Measurements from ENCODE around the gene FAM110D.
A peak's percentile ranks its signal among the peaks of the same experiment; 100 is the strongest.

FAM110D gene

GRCh38 chr1:26163684-26164035 lies 4.8 kb downstream of the FAM110D start:
- DNase-seq = no peak

- DNase-seq = peak; percentile 46 to 79 (median 62)
These were observed 5.4 kb downstream of the FAM110D start for GRCh38 chr1:26164036-26164860.

DNA sequence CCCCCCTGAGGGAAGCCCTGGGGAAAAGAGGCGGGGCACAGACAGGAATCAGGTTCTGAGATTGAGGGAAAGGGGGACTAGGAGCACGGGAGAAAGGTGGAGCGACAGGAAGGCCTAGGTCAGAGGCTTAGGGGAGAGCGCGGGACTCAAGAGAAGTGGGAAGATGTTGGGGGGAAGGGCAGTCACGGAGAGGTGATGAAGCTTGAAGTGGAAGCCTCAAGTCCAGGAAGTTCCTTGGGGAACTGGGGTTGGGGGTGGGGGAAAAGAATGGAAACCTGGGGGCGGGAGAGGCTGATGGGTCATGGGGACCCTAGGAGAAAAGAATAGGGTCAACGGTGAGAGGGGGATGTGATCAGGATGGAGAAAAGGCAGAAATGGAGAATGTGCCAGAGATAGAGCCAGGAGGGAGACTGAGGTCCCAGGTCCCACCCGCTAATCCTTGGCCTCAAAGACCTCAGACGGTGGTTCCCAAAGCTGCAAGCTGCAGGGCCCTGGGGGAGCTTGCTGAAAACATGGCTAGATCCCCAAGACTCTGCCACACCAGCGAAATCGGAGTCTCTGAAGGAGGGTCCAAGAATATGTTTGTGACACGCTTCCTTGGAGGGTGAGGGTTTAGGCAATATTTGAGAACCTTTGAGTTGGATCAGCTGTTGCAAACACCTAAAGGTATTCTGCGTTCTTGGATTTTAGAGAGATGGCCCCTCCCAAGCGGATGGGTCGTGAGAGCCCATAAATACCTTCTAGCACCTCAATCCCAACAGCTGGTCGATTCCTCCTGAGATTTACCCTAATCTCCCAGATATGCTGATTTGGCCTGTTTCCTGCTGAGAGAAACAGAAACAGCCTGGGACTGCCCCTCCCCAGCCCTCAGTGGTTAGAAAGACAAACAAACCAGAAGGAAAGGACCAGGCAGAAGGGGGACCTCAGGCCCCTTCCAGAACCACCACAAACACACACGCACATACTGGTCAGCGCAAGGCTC lies 6.3 kb downstream of the FAM110D start:
- peak in 2 of 4 experiments; percentile 19 to 32 for DNase-seq

GRCh38 chr1:26166719-26167281 lies 7.9 kb downstream of the FAM110D start:
- no peak for DNase-seq

DNA sequence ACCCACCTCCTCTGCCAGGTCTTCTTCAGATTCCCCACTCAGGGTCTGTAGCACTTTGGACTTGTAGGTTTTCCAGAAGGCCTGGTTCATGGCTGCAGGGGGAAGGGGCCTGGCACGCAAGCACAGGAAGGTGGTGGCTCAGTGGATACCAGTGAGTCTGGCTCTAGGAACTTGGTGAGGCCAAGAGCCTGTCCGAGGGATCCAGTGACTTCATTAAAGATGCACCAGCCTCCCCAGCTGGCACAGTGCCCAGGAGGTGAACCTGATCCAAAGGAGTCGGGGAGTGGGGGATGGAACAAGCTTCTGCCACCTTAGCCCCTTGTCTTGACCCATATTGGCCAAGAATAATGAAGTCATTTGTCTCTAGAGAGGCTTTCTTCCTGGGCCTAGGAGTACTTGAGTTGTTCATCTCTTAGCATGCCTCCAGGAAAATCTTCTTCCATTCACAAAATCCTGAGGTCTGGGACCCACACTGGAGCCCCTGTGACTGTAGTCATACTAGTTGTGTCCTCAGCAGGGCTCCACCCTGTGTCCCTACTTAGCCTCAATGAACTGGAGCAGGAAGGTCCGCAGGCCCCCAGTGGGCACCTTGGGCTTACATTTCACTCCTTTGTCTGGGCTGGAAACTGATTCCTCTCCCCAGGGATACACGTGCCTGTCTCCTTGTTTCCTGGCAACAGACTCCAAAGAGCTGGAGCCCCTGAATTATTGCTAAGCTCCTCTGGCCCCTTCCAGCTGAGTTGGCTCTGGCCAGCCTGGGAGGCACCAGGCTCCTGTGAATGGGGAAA lies 9.7 kb downstream of the FAM110D start, which contains the start of gene C1orf232:
TSS of gene C1orf232 (minus strand) at position 554 of the 788 bp plus-strand sequence. CDS start at position 90, 464 bp downstream.
- DNase-seq = no peak

DNA sequence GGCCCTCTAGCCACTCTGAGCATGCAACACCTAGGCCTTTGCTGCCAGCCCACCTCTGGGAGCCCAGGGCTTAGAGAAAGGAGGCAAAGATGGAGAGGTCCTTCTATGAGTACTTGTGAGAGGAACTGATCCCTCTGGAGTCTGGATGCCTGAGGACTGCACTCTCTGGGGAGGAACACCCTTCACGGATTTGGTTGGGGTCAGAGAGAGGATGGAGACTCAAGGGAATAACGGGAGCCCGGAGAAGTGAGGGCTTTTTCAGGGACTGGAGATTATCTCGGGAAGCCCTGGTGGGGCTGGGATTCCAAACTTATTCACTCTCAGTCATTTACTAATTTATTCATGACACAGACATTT lies 10.3 kb downstream of the FAM110D start:
- no peak for DNase-seq

DNA sequence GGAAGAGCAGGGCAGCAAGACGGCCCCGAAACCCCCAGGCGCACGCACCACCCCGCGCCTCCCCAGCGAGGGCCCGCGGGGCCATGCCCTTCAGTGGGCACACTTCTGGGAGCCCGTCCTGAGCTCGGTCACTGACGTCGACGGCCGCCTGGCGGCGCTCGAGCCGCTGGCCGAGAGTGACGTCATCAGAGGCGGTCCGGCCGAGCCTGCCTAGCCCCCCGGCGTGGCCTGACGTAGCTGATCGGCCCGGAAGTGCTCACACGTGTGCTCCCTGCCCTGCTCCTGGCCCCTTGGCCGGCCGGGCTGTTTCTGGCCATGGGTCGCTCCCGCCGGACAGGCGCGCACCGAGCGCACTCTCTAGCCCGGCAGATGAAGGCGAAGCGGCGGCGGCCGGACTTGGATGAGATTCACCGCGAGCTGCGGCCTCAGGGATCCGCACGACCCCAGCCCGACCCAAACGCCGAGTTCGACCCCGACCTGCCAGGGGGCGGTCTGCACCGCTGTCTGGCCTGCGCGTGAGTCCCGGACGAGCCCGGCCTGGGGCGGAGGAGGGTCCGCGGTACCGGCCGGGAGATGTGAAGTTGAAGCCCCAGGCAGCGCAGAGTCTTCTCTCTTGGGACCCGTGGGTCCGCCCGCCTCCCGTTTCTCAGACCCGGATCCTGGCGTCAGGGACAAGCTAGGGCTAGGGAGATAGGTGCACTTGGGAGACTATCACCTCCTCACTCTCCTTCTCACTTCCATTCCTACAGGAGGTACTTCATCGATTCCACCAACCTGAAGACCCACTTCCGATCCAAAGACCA lies 11.0 kb downstream of the FAM110D start, which contains the start of gene ZNF593:
TSS of gene ZNF593 (plus strand) at position 240 of the 803 bp plus-strand sequence. CDS start at position 316, 76 bp downstream.
- DNase-seq = peak; percentile 95 to 98 (median 96)

- DNase-seq = no peak
These were observed 11.6 kb downstream of the FAM110D start for GRCh38 chr1:26170472-26170821.

GRCh38 chr1:26171084-26172072 lies 12.5 kb downstream of the FAM110D start, which contains the start of gene ZNF593OS:
Gene ZNF593OS (minus strand): TSS chr1:26171832. CDS start chr1:26171661, 171 bp downstream.
- no peak for DNase-seq

- DNase-seq = no peak
These were observed 16.5 kb downstream of the FAM110D start for GRCh38 chr1:26175346-26175745.

DNA sequence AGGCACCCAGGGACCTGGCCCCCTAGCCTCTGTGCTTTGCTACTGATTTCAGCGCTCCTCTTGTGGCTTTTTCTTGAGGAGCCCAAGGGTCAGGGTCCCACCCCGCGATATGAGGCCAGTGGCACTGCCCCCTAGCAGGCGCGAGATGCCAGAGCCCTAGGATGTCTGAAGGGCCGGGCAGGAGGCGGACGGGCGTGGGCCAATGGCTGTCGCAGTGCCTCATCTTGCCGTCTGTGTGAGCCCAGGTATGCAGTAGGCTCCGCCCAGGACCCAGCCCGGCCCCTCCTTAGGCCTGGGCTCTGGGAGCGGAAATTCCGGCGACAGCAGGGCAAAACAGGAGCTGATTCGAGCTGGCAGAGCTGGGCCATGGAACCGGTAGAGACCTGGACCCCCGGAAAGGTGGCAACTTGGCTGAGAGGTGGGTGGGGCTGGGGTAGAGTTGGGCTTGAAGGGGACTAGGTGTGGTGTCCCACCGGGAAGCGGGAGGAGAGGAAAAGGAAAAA lies 18.4 kb downstream of the FAM110D start, which contains the start of gene CNKSR1:
TSS of gene CNKSR1 (plus strand) at position 310 of the 503 bp plus-strand sequence. CDS start at position 367, 57 bp downstream.
- DNase-seq = no peak

GRCh38 chr1:26180010-26180506 lies 21.2 kb downstream of the FAM110D start:
- DNase-seq = no peak

DNA sequence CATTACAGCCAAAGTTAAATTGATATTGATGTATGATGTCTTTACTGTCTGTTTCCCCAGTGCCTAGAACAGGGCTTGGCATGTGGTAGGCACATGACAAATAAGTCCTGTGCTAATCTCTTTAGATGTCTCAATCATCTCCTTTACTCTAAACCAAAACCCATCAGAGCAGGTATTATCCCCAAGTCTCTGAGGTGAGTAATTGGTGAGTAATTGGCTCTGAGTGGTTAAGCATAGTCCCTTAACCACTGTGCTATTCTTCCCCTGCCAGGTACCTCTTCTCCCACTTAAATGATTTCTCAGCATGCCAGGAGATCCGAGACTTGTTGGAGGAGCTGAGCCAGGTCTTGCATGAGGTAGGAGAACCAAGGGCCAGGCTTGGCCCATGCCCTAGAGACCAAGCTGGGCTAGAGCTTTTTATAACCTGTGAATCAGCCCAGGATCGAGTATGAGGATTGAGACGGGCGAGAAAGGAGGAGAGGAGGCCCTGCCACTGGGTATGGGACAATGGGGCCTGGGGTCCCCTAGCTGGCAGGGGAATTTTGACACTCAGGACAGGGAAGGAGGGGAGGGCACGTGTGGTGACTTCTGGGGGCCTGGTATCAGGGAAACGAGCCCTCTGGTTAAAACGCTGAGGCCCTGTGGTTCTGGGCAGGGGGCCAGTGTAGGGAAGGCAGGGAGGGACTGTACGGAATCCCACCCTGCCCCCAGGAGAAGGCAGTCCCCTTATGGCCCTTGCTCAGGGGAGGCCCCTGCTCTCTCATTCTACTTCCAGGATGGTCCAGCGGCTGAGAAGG lies 22.9 kb downstream of the FAM110D start:
- DNase-seq = no peak

DNA sequence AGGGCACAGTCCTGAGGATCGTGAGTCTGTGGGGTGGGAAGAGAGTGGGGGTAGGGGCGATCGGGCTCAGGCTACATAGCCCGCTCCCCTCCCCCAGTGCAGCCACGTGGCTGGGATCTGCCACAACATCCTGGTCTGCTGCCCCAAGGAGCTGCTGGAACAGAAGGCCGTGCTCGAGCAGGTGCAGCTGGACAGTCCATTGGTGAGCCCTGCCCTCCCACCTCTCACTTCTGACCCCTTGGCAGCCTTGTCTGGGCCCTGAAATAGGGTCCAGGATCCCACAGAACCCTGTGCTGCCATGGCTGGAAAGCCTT lies 23.5 kb downstream of the FAM110D start:
- DNase-seq = no peak

DNA sequence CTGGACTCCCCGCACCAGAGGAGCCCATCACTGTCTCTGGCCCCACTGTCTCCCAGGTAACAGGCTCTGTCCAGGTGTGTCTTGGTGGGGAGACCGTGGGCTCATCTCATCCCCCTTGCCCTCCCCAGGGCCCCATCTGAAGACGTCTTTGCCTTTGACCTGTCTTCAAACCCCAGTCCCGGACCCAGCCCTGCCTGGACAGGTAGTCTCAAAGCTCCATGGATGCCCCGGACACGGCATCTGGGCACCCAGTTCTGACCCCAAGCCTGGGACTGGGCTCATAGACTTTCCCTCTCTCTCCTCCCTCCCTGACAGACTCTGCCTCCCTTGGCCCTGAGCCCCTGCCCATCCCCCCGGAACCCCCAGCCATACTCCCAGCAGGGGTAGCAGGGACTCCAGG lies 25.2 kb downstream of the FAM110D start:
- DNase-seq = no peak

DNA sequence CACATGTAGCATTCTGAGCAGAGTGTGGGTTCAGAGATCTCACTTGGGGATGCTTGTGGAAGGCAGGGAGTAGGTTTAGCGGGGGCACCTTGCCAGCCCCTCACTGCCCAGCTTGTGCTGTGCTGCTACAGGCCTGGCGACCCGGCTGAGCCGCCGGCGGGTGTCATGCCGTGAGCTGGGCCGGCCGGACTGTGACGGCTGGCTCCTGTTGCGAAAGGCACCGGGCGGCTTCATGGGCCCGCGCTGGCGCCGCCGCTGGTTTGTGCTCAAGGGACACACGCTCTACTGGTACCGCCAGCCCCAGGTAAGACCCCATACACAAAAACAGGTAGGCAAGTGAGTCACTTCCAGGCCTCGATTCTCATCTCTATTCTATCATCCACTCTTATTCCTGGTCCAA lies 26.0 kb downstream of the FAM110D start:
- no peak for DNase-seq

DNA sequence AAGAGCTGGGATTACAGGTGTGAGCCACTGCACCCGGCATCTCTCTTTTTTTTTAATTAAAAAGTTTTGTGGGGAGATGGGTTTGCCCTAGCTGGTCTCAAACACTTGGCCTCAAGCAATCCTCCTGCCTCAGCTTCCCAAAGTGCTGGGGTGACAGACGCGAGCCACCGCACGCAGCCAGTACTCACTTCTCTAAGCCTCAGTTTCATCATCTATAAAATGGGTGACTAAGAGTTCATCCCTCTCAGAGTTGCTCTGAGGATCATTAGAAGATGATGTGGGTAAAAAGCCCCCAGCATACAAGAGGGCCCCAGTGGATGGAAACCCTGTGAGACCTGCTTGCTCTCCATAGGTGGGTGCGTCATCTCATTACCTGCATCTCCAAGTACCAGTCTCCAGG lies 29.0 kb downstream of the FAM110D start:
- DNase-seq = no peak

GRCh38 chr1:26188477-26188876 lies 29.6 kb downstream of the FAM110D start:
- no peak for DNase-seq

DNA sequence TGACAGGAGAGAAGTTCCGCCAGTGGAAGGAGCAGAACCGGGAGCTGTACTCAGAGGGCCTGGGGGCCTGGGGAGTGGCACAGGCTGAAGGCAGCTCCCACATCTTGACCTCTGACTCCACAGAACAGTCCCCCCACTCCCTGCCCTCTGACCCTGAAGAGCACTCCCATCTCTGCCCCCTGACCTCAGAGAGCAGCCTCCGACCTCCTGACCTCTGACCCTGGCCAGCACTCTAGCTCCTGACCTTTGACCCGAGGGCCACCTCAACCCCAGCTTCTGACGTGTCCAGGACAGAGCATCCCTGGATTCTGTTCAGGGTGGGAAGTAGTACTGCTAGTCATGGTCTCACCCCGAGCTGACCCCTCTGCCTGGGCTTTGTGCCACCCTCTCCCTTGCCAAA lies 30.5 kb downstream of the FAM110D start:
- no peak for DNase-seq

All from suppressor macrophage (primary cell).